GM12892 (cell line): Measurements from ENCODE around the gene MOCS2.
"Not testable (repeated sequence)": the region's sequence is repeated elsewhere in the genome, so short reads cannot be mapped to it uniquely, and the experiment has no call there.

ENCODE experiments used
- DNase-seq: peaks from one replicate; pipeline ENCODE4 v3.0.0; 2011; ENCODE audit not compliant: insufficient read length
- FAIRE-seq: peaks from 2 replicates; lab custom pipeline; 2011; peaks lifted over from hg19 to GRCh38; lab: Jason Lieb, UNC
- POLR2A ChIP-seq: IDR thresholded peaks from 2 replicates; pipeline ENCODE4 v1.6.1; 2011; ENCODE audit warnings: low read depth, low read length, control low read depth
- POLR2AphosphoS5 ChIP-seq: IDR thresholded peaks from 2 replicates; pipeline ENCODE4 v1.6.1; 2011; ENCODE audit warnings: low read depth, low read length, control low read depth
- TAF1 ChIP-seq: IDR thresholded peaks from 2 replicates; pipeline ENCODE4 v1.6.1; 2011; ENCODE audit warnings: low read depth, mild to moderate bottlenecking, control low read depth, low read length, borderline replicate concordance

The MOCS2 gene

GRCh38 chr5:53113947-53114346 is 4.4 kb upstream of the MOCS2 start:
- TF ChIP-seq POLR2A (no peak), TAF1 (no peak), POLR2AphosphoS5 (no peak)
- no peak for FAIRE-seq

GRCh38 chr5:53112909-53113308 is 3.4 kb upstream of the MOCS2 start:
- no peak for FAIRE-seq
- DNase-seq: no peak
- no peak for TF ChIP-seq TAF1
- TF ChIP-seq POLR2AphosphoS5: no peak
- no peak for TF ChIP-seq POLR2A

More at GRCh38 chr5:53113947-53114346, 4.4 kb upstream of the MOCS2 start:
- no peak for DNase-seq

- DNase-seq, FAIRE-seq: not testable (repeated sequence)
Observed at GRCh38 chr5:53112307-53112706, 2.8 kb upstream of the MOCS2 start.

- FAIRE-seq: no peak
- TF ChIP-seq TAF1 (no peak), POLR2A (no peak), POLR2AphosphoS5 (no peak)
- DNase-seq: no peak
Observed at GRCh38 chr5:53111139-53111538, 1.6 kb upstream of the MOCS2 start.

- FAIRE-seq: no peak
- TF ChIP-seq POLR2AphosphoS5 (no peak), POLR2A (no peak), TAF1 (no peak)
- no peak for DNase-seq
Observed at GRCh38 chr5:53110156-53110555, 599 bp upstream of the MOCS2 start.

GRCh38 chr5:53109056-53109442 is 508 bp downstream of the MOCS2 start:
- DNase-seq (no peak), FAIRE-seq (peak; percentile 77)
- TF ChIP-seq POLR2A (no peak), POLR2AphosphoS5 (no peak), TAF1 (no peak)

GRCh38 chr5:53105611-53106300 is 3.8 kb downstream of the MOCS2 start:
- FAIRE-seq: no peak

GRCh38 chr5:53100606-53101005 is 9.0 kb downstream of the MOCS2 start:
- TF ChIP-seq POLR2AphosphoS5 (no peak), TAF1 (no peak)
- DNase-seq (no peak), FAIRE-seq (no peak)

More at GRCh38 chr5:53105611-53106300, 3.8 kb downstream of the MOCS2 start:
- DNase-seq: no peak
- TF ChIP-seq POLR2AphosphoS5: no peak
- no peak for TF ChIP-seq TAF1
- TF ChIP-seq POLR2A: no peak

- no peak for FAIRE-seq
- TF ChIP-seq TAF1 (no peak), POLR2AphosphoS5 (no peak), POLR2A (no peak)
- no peak for DNase-seq
Observed at GRCh38 chr5:53099546-53099945, 10.0 kb downstream of the MOCS2 start.

- TF ChIP-seq POLR2AphosphoS5: no peak
- TF ChIP-seq TAF1: no peak
- no peak for TF ChIP-seq POLR2A
- DNase-seq (no peak), FAIRE-seq (peak; percentile 14)
Observed at GRCh38 chr5:53095931-53096525, 13.5 kb downstream of the MOCS2 start.

GRCh38 chr5:53095217-53095616 is 14.3 kb downstream of the MOCS2 start:
- no peak for FAIRE-seq
- TF ChIP-seq TAF1 (no peak), POLR2A (no peak), POLR2AphosphoS5 (no peak)
- no peak for DNase-seq

GRCh38 chr5:53092242-53092641 is 17.3 kb downstream of the MOCS2 start:
- FAIRE-seq (no peak), DNase-seq (no peak)
- TF ChIP-seq POLR2A (no peak), POLR2AphosphoS5 (no peak), TAF1 (no peak)
